NT2/D1 (cell line): ENCODE measurements around the gene GDF9.

Source experiments
- SUZ12 ChIP-seq: IDR thresholded peaks from 2 replicates; pipeline ENCODE4 v1.6.1; 2011; ENCODE audit not compliant: insufficient read length, insufficient read depth; ENCODE audit errors: extremely low read depth
- YY1 ChIP-seq: IDR thresholded peaks from 2 replicates; pipeline ENCODE4 v1.6.1; 2011; ENCODE audit not compliant: insufficient read length, insufficient read depth

DNA sequence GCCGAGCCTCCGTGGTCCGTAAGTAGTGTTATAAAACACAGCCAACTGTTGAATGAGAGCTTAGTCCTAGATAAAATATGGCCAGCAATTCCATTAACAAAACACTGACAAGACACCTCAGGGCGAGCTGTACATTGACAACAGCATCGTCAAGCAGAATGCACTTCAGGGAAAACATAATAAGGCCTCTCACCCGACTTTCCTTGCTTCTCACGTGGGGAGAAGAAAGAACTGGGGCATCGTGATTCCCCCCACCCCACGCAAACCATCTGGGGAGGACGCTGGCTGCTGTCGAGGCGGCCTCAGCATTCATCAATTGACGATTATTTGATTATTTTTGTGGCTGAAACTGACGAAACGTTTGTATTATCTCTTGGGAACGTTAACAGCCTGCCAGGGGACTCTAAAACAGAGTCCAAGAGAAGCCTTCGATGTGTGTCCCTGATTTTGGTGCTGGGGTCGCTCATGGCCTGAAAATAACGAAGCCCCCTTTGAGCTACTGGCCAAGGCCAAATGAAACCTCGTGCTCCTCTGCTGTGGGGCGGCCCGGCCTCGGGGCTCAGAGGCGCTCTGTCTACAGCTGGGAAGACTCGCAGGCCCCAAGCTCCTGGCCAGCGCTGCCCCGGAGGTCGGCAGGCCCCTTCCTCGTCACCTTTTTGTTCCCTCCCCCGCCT, 464 bp downstream of the GDF9 start:
- TF ChIP-seq SUZ12 (no peak), YY1 (no peak)
